ENCODE measurements around the gene NR5A1. TPM values are rescaled to one million over a fixed set of nuclear protein-coding genes. Genes with fewer than 3 reads are reported as not detected.

NR5A1 gene
- total and polyA plus RNA-seq, 2 of the 13 experiments (the other 11 are each of a cell fraction or from before 2014, with no cell fraction given): 28.9 to 44.7 TPM

DNA sequence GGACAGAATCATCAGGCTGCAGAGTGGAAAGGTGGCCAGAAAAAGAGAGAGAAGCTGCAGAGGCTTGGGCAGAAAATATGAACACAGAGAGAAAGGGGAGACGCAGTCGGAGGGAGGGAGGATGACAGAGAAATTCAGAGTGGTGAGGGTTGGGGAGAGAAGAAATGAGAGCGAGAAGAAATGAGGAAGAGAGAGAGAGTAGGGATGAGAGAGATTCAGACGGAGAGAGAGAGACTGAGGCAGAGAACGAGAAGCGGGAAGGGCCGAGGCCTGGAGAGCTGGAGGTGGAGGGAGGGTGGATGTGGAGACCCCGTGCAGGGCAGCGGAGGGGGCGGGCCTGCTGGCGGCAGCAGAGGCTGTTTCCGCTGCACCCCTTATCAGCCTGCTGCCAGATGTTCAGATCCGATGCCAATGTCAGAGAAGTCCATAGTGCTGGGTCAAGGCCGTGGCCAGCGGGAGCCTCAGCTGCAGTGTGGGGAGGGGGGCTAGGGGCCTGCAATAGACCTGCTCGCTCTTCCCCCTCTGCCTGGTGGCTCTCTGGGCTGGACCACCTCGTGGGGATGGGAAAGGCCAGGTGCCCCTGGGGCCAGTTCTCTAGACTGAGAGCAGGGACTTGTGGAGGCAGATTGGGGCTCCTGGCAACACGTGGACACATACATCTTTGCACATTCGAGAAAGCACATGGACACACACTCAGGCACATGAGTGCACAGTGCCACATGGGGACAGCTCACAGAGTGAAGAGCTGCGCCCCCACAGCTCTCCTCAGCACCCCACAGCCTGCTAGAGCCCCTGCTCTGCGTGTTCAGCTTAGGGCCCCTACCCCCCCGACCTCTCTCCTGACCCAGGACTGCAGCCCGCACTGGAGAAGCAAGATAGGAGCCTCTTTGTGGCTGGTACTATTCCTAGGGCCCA lies 4.9 kb upstream of the NR5A1 start (continued):
- TF ChIP-seq, protein P1, sequence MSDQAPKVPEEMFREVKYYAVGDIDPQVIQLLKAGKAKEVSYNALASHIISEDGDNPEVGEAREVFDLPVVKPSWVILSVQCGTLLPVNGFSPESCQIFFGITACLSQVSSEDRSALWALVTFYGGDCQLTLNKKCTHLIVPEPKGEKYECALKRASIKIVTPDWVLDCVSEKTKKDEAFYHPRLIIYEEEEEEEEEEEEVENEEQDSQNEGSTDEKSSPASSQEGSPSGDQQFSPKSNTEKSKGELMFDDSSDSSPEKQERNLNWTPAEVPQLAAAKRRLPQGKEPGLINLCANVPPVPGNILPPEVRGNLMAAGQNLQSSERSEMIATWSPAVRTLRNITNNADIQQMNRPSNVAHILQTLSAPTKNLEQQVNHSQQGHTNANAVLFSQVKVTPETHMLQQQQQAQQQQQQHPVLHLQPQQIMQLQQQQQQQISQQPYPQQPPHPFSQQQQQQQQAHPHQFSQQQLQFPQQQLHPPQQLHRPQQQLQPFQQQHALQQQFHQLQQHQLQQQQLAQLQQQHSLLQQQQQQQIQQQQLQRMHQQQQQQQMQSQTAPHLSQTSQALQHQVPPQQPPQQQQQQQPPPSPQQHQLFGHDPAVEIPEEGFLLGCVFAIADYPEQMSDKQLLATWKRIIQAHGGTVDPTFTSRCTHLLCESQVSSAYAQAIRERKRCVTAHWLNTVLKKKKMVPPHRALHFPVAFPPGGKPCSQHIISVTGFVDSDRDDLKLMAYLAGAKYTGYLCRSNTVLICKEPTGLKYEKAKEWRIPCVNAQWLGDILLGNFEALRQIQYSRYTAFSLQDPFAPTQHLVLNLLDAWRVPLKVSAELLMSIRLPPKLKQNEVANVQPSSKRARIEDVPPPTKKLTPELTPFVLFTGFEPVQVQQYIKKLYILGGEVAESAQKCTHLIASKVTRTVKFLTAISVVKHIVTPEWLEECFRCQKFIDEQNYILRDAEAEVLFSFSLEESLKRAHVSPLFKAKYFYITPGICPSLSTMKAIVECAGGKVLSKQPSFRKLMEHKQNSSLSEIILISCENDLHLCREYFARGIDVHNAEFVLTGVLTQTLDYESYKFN (CRISPR knock-in tag; conservative IDR thresholded peaks at IDR 0.05): peak; percentile 90
- TF ChIP-seq, protein P2, sequence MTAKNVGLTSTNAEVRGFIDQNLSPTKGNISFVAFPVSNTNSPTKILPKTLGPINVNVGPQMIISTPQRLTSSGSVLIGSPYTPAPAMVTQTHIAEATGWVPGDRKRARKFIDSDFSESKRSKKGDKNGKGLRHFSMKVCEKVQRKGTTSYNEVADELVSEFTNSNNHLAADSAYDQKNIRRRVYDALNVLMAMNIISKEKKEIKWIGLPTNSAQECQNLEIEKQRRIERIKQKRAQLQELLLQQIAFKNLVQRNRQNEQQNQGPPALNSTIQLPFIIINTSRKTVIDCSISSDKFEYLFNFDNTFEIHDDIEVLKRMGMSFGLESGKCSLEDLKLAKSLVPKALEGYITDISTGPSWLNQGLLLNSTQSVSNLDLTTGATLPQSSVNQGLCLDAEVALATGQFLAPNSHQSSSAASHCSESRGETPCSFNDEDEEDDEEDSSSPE (CRISPR knock-in tag; IDR thresholded peaks at IDR 0.05): peak; percentile 51
- TF ChIP-seq, protein P3, sequence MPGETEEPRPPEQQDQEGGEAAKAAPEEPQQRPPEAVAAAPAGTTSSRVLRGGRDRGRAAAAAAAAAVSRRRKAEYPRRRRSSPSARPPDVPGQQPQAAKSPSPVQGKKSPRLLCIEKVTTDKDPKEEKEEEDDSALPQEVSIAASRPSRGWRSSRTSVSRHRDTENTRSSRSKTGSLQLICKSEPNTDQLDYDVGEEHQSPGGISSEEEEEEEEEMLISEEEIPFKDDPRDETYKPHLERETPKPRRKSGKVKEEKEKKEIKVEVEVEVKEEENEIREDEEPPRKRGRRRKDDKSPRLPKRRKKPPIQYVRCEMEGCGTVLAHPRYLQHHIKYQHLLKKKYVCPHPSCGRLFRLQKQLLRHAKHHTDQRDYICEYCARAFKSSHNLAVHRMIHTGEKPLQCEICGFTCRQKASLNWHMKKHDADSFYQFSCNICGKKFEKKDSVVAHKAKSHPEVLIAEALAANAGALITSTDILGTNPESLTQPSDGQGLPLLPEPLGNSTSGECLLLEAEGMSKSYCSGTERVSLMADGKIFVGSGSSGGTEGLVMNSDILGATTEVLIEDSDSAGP (CRISPR knock-in tag; IDR thresholded peaks at IDR 0.05; ENCODE audit: borderline replicate concordance): no peak; the same call in 1 of the 2 replicates
- TF ChIP-seq HMG20B (CRISPR knock-in tag; conservative IDR thresholded peaks at IDR 0.05) (no peak), SP2 (CRISPR knock-in tag; IDR thresholded peaks at IDR 0.05) (no peak), AGO2 (optimal IDR thresholded peaks at IDR 0.05; ENCODE audit: low read depth, low read length) (peak; percentile 35), TEAD3 (CRISPR knock-in tag; optimal IDR thresholded peaks at IDR 0.05; ENCODE audit: borderline replicate concordance) (peak; percentile 51), ZNF572 (CRISPR knock-in tag; IDR thresholded peaks at IDR 0.05) (no peak), HDAC1 (CRISPR knock-in tag; IDR thresholded peaks at IDR 0.05) (peak; percentile 78; the same call in 1 of the 2 replicates), MEIS1 (CRISPR knock-in tag; IDR thresholded peaks at IDR 0.05; ENCODE audit: borderline replicate concordance) (no peak; the same call in 1 of the 2 replicates), ZBTB21 (CRISPR knock-in tag; IDR thresholded peaks at IDR 0.05) (no peak), IRF2 (CRISPR knock-in tag; IDR thresholded peaks at IDR 0.05) (peak; percentile 60; the same call in 1 of the 2 replicates), HMG20A (CRISPR knock-in tag; IDR thresholded peaks at IDR 0.05; ENCODE audit: borderline replicate concordance) (peak; percentile 49; the same call in 1 of the 2 replicates)
- TF ChIP-seq, protein P4, sequence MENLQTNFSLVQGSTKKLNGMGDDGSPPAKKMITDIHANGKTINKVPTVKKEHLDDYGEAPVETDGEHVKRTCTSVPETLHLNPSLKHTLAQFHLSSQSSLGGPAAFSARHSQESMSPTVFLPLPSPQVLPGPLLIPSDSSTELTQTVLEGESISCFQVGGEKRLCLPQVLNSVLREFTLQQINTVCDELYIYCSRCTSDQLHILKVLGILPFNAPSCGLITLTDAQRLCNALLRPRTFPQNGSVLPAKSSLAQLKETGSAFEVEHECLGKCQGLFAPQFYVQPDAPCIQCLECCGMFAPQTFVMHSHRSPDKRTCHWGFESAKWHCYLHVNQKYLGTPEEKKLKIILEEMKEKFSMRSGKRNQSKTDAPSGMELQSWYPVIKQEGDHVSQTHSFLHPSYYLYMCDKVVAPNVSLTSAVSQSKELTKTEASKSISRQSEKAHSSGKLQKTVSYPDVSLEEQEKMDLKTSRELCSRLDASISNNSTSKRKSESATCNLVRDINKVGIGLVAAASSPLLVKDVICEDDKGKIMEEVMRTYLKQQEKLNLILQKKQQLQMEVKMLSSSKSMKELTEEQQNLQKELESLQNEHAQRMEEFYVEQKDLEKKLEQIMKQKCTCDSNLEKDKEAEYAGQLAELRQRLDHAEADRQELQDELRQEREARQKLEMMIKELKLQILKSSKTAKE (CRISPR knock-in tag; IDR thresholded peaks at IDR 0.05; ENCODE audit: borderline replicate concordance): peak; percentile 43; the same call in 1 of the 2 replicates
- TF ChIP-seq, protein P5, sequence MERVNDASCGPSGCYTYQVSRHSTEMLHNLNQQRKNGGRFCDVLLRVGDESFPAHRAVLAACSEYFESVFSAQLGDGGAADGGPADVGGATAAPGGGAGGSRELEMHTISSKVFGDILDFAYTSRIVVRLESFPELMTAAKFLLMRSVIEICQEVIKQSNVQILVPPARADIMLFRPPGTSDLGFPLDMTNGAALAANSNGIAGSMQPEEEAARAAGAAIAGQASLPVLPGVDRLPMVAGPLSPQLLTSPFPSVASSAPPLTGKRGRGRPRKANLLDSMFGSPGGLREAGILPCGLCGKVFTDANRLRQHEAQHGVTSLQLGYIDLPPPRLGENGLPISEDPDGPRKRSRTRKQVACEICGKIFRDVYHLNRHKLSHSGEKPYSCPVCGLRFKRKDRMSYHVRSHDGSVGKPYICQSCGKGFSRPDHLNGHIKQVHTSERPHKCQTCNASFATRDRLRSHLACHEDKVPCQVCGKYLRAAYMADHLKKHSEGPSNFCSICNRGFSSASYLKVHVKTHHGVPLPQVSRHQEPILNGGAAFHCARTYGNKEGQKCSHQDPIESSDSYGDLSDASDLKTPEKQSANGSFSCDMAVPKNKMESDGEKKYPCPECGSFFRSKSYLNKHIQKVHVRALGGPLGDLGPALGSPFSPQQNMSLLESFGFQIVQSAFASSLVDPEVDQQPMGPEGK (CRISPR knock-in tag; IDR thresholded peaks at IDR 0.05): peak; percentile 87
- TF ChIP-seq, protein P6, sequence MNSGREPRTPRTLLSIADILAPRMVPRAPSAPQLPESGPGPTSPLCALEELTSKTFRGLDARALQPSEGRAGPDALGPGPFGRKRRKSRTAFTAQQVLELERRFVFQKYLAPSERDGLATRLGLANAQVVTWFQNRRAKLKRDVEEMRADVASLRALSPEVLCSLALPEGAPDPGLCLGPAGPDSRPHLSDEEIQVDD (CRISPR knock-in tag; IDR thresholded peaks at IDR 0.05; ENCODE audit: borderline replicate concordance): no peak
